K562 (cell line): Measurements from ENCODE around the gene CHAF1A. TPM values are rescaled to one million over a fixed set of nuclear protein-coding genes. Genes with fewer than 3 reads are reported as not detected.

Experiments
- CCAR2 ChIP-seq: fragments of 200-400 bp; formaldehyde crosslinking; IDR thresholded peaks from 2 replicates; pipeline ENCODE4 v1.6.1; 2017; ENCODE audit warnings: mild to moderate bottlenecking, low read depth, low read length
- ELF2 ChIP-seq: fragments of 250-450 bp; sonication (Bioruptor Pico); IDR thresholded peaks from 2 replicates; pipeline ENCODE4 v1.5.0; 2021; ENCODE audit warnings: mild to moderate bottlenecking
- ESRRA ChIP-seq: fragments of 450-650 bp; IDR thresholded peaks from 2 replicates; pipeline ENCODE4 v1.6.1; 2014; ENCODE audit warnings: low read depth, mild to moderate bottlenecking, moderate library complexity, borderline replicate concordance
- FOXA3 ChIP-seq, 2 experiments: fragments of 450-650 bp in 1 of 2; sonication (generic) in 1 of 2; formaldehyde crosslinking; IDR thresholded peaks in 1 of 2; conservative IDR thresholded peaks in 1 of 2; 2 replicates each; pipeline versions ENCODE4 v1.4.0 to v1.8.0; 2020 to 2022; ENCODE audit warnings: mild to moderate bottlenecking in 2 of 2, missing genetic modification reagents in 1 of 2
- FUS ChIP-seq: fragments of 200-400 bp; formaldehyde crosslinking; optimal IDR thresholded peaks from 2 replicates; pipeline ENCODE3; 2017; ENCODE audit warnings: low read depth, low read length
- GTF2E2 ChIP-seq: fragments of 200-800 bp; sonication (Bioruptor generic); IDR thresholded peaks from 2 replicates; pipeline ENCODE4 v1.6.1; 2016; ENCODE audit warnings: missing genetic modification characterization, missing compliant biosample characterization
- KAT7 ChIP-seq: sonication (generic); formaldehyde crosslinking; IDR thresholded peaks from 2 replicates; pipeline ENCODE4 v1.8.0; 2022; ENCODE audit warnings: missing genetic modification reagents, mild to moderate bottlenecking, borderline replicate concordance
- KLF6 ChIP-seq: fragments of 250-450 bp; sonication (Bioruptor Pico); IDR thresholded peaks from 2 replicates; pipeline ENCODE4 v1.4.0; 2020; ENCODE audit warnings: mild to moderate bottlenecking, moderate library complexity, borderline replicate concordance
- MYC ChIP-seq, 2 experiments: fragments of 250-450 bp in 1 of 2; sonication (Bioruptor Pico) in 1 of 2; IDR thresholded peaks; 2 replicates each; pipeline versions ENCODE4 v1.5.1 to v1.6.1; 2012 to 2021; ENCODE audit warnings: low read depth in 2 of 2, borderline replicate concordance in 1 of 2, improper control_type of control experiment in 1 of 2, low read length in 1 of 2, mild to moderate bottlenecking in 1 of 2, moderate library complexity in 1 of 2
- NCOA1 ChIP-seq: fragments of 450-650 bp; IDR thresholded peaks from 2 replicates; pipeline ENCODE4 v1.6.1; 2016; ENCODE audit warnings: low read depth
- NFATC3 ChIP-seq: fragments of 450-650 bp; IDR thresholded peaks from 2 replicates; pipeline ENCODE4 v1.6.1; 2017; ENCODE audit warnings: mild to moderate bottlenecking
- PCBP2 ChIP-seq: fragments of 200-400 bp; formaldehyde crosslinking; IDR thresholded peaks from 2 replicates; pipeline ENCODE4 v1.6.1; 2018; ENCODE audit warnings: low read length, low read depth, mild to moderate bottlenecking, moderate library complexity; ENCODE audit not compliant: poor library complexity, severe bottlenecking
- PKNOX1 ChIP-seq: fragments of 450-650 bp; IDR thresholded peaks from 2 replicates; pipeline ENCODE4 v1.6.1; 2016
- RAD21 ChIP-seq, 2 experiments: fragments of 250-450 bp in 1 of 2; fragments of 450-650 bp in 1 of 2; sonication (Bioruptor Pico) in 1 of 2; formaldehyde crosslinking in 1 of 2; IDR thresholded peaks in 1 of 2; conservative IDR thresholded peaks in 1 of 2; 2 replicates each; pipeline versions ENCODE4 v1.4.0 to v1.8.0; 2020 to 2022; ENCODE audit warnings: mild to moderate bottlenecking in 2 of 2, moderate library complexity in 1 of 2
- RBM34 ChIP-seq: fragments of 200-400 bp; formaldehyde crosslinking; IDR thresholded peaks from 2 replicates; pipeline ENCODE4 v1.6.1; 2018; ENCODE audit warnings: low read length, borderline replicate concordance; ENCODE audit not compliant: insufficient read depth
- RREB1 ChIP-seq: fragments of 250-450 bp; sonication (Bioruptor Pico); IDR thresholded peaks from 2 replicates; pipeline ENCODE4 v1.4.0; 2020
- SAFB ChIP-seq: fragments of 200-400 bp; formaldehyde crosslinking; IDR thresholded peaks from 2 replicates; pipeline ENCODE4 v1.6.1; 2017; ENCODE audit warnings: low read depth, low read length, borderline replicate concordance
- SMARCB1 ChIP-seq: IDR thresholded peaks from 2 replicates; pipeline ENCODE4 v1.6.1; 2011; ENCODE audit warnings: improper control_type of control experiment, low read depth; ENCODE audit not compliant: insufficient read length
- ZKSCAN3 ChIP-seq: fragments of 250-450 bp; sonication (Bioruptor Pico); IDR thresholded peaks from 2 replicates; pipeline ENCODE4 v1.4.0; 2020
- ZNF707 ChIP-seq: fragments of 250-450 bp; sonication (Bioruptor Pico); conservative IDR thresholded peaks from 2 replicates; pipeline ENCODE4 v1.8.0; 2022; ENCODE audit warnings: inconsistent platforms, mild to moderate bottlenecking, moderate library complexity
- polyA plus RNA-seq, 8 experiments: library from polyadenylated mRNA; depleted of rRNA in 4 of 8; stranded (reverse) in 5 of 8; unstranded in 3 of 8; fragments of >200 nt; fragmentation: Nextera tagmentation in 2 of 8; fragmentation: Illumina TruSeq in 1 of 8; extraction: Ambion mirVana in 2 of 8; extraction: Trizol in 1 of 8; gene quantifications; 2 replicates each; pipeline versions ENCODE4 v1.2.1 to v1.2.3, GENCODE V29; 2011 to 2014; ENCODE audit warnings: inconsistent platforms in 1 of 8, missing spikeins in 1 of 8
- total RNA-seq, 7 experiments: library from RNA; depleted of rRNA in 6 of 7; stranded (reverse); fragments of >200 nt in 6 of 7; fragmentation: Illumina TruSeq in 2 of 7; extraction: Trizol in 2 of 7; gene quantifications; 2 replicates each; pipeline versions ENCODE4 v1.2.1 to v1.2.3, GENCODE V29; 2011 to 2021; ENCODE audit warnings: low replicate concordance in 1 of 7

Gene CHAF1A
- total and polyA plus RNA-seq, 9 of the 15 experiments (the other 6 are each of a cell fraction or from before 2014, with no cell fraction given): 1.6 to 86.9 (median 45.2) TPM

- TF ChIP-seq PCBP2: no peak
- TF ChIP-seq RREB1 (CRISPR knock-in tag): peak; percentile 3; the same call in 1 of the 2 replicates
- no peak for TF ChIP-seq SAFB
- TF ChIP-seq SMARCB1: no peak
- TF ChIP-seq CCAR2: no peak
- TF ChIP-seq GTF2E2 (tag): no peak; the same call in 1 of the 2 replicates
- no peak for TF ChIP-seq ELF2 (CRISPR knock-in tag)
- no peak for TF ChIP-seq RBM34
- peak; percentile 41; the same call in 1 of the 2 replicates for TF ChIP-seq NFATC3
- peak; percentile 47 for TF ChIP-seq PKNOX1
- TF ChIP-seq FOXA3 (CRISPR knock-in tag; conservative IDR thresholded peaks at IDR 0.05 in 1 of 2, IDR thresholded peaks at IDR 0.05 in 1 of 2): no peak
- TF ChIP-seq ZKSCAN3 (CRISPR knock-in tag): no peak
- TF ChIP-seq FUS: no peak
- peak; percentile 83 for TF ChIP-seq MYC (IDR thresholded peaks at IDR 0.05; ENCODE audit: low read depth, low read length)
- TF ChIP-seq MYC (CRISPR knock-in tag; IDR thresholded peaks at IDR 0.05; ENCODE audit: borderline replicate concordance, low read depth): no peak
- TF ChIP-seq NCOA1: peak; percentile 72
- no peak for TF ChIP-seq ZNF707 (CRISPR knock-in tag)
- no peak for TF ChIP-seq KLF6
- TF ChIP-seq RAD21 (CRISPR knock-in tag; conservative IDR thresholded peaks at IDR 0.05 in 1 of 2, IDR thresholded peaks at IDR 0.05 in 1 of 2): peak; percentile 21 to 53
- TF ChIP-seq KAT7 (CRISPR knock-in tag): no peak
- no peak for TF ChIP-seq ESRRA
Measured at GRCh38 chr19:4375164-4376027, 27.0 kb upstream of the CHAF1A start (continued).
